Naive thymus-derived CD4-positive, alpha-beta T cell (primary cell): Measurements from ENCODE around the gene HLA-E. TPM values are rescaled to one million over a fixed set of nuclear protein-coding genes. Genes with fewer than 3 reads are reported as not detected.
"Not testable (repeated sequence)": the region's sequence is repeated elsewhere in the genome, so short reads cannot be mapped to it uniquely, and the experiment has no call there.

ENCODE experiments used
- ATAC-seq: fragments of 150-1000 bp; cut with Tn5 transposase; 2 replicates; pipeline ENCODE4 v1.10.0; 2021; ENCODE audit warnings: mild to moderate bottlenecking, moderate library complexity
- CTCF ChIA-PET: fragments of 350-600 bp; sonication (Branson Sonifier 250); formaldehyde crosslinking; loops from one replicate; lab custom pipeline; 2021; ENCODE audit warnings: antibody characterized with exemption; lab: Charles Lee
- POLR2A ChIA-PET: fragments of 350-600 bp; sonication (Branson Sonifier 250); formaldehyde crosslinking; loops from one replicate; lab custom pipeline; 2021; ENCODE audit warnings: antibody characterized with exemption, inconsistent platforms; lab: Charles Lee
- DNase-seq, 9 donors: peaks; one replicate each; pipeline versions ENCODE4 v3.0.0 to v3.0.0-alpha.2; 2020 to 2022; ENCODE audit warnings: mixed read lengths in 1 of 9
- H3K27ac ChIP-seq: one replicate; pipeline ENCODE4 v1.7.0; 2013; ENCODE audit warnings: mild to moderate bottlenecking, low read depth, low read length, moderate library complexity
- H3K27me3 ChIP-seq, 2 donors: one replicate each; pipeline ENCODE4 v1.7.0; 2013; ENCODE audit warnings: low read length in 2 of 2, mild to moderate bottlenecking in 2 of 2, moderate library complexity in 2 of 2; ENCODE audit not compliant: control insufficient read depth in 2 of 2, insufficient read depth in 2 of 2
- H3K36me3 ChIP-seq, 3 experiments: 1 replicate in 2 of 3; 2 replicates in 1 of 3; pipeline ENCODE4 v1.7.0; 2013; ENCODE audit warnings: low read length in 3 of 3, mild to moderate bottlenecking in 3 of 3, moderate library complexity in 1 of 3; ENCODE audit not compliant: insufficient read depth in 3 of 3, control insufficient read depth in 2 of 3
- H3K4me1 ChIP-seq, 2 donors: one replicate each; pipeline ENCODE4 v1.7.0; 2013; ENCODE audit warnings: low read length in 2 of 2, mild to moderate bottlenecking in 2 of 2, moderate library complexity in 1 of 2; ENCODE audit not compliant: control insufficient read depth in 2 of 2, insufficient read depth in 2 of 2
- H3K4me3 ChIP-seq: 2 replicates; pipeline ENCODE4 v1.7.0; 2013; ENCODE audit warnings: mild to moderate bottlenecking, low read length
- H3K9me3 ChIP-seq, 3 experiments: 1 replicate in 2 of 3; 2 replicates in 1 of 3; pipeline ENCODE4 v1.7.0; 2013; ENCODE audit warnings: low read length in 3 of 3; ENCODE audit not compliant: control insufficient read depth in 2 of 3
- H3K27ac Mint-ChIP-seq, 9 donors: one replicate each; pipeline ENCODE4 v1.8.0; 2020 to 2022; ENCODE audit warnings: mixed read lengths in 9 of 9, mild to moderate bottlenecking in 8 of 9, moderate library complexity in 5 of 9, inconsistent platforms in 2 of 9
- H3K27me3 Mint-ChIP-seq, 5 donors: one replicate each; pipeline ENCODE4 v1.8.0; 2021 to 2022; ENCODE audit warnings: mixed read lengths in 5 of 5, mild to moderate bottlenecking in 1 of 5
- H3K36me3 Mint-ChIP-seq, 5 donors: one replicate each; pipeline ENCODE4 v1.8.0; 2020 to 2022; ENCODE audit warnings: mixed read lengths in 5 of 5, mild to moderate bottlenecking in 3 of 5, inconsistent platforms in 1 of 5
- H3K4me1 Mint-ChIP-seq, 7 donors: one replicate each; pipeline ENCODE4 v1.8.0; 2020 to 2022; ENCODE audit warnings: mixed read lengths in 7 of 7, mild to moderate bottlenecking in 3 of 7, inconsistent platforms in 1 of 7
- H3K4me3 Mint-ChIP-seq, 10 donors: one replicate each; pipeline ENCODE4 v1.8.0; 2020 to 2022; ENCODE audit warnings: mild to moderate bottlenecking in 10 of 10, mixed read lengths in 10 of 10, moderate library complexity in 6 of 10, inconsistent platforms in 2 of 10
- H3K9me3 Mint-ChIP-seq, 11 donors: one replicate each; pipeline ENCODE4 v1.8.0; 2020 to 2022; ENCODE audit warnings: mixed read lengths in 11 of 11, mild to moderate bottlenecking in 4 of 11, inconsistent platforms in 1 of 11, moderate library complexity in 1 of 11
- intact Hi-C, 2 donors: fragments of 100-400 bp; cut with micrococcal nuclease; formaldehyde crosslinking; loops; one replicate each; pipeline ENCODE4 v1.15.1; 2023
- polyA plus RNA-seq, 2 donors: library from polyadenylated mRNA; unstranded; fragments of 300-500 nt; fragmentation: Illumina TruSeq; gene quantifications; one replicate each; pipeline ENCODE4 v1.2.3, GENCODE V29; 2021
- total RNA-seq, 6 experiments: library from RNA in 5 of 6; stranded (reverse) in 5 of 6; gene quantifications; 1 replicate in 5 of 6; 2 replicates in 1 of 6; pipeline ENCODE4 v1.2.3 and lab custom pipeline; 2021 to 2026

HLA-E gene
- total and polyA plus RNA-seq, 7 experiments from 2014 or later = 614 to 3,096 (median 1,107) TPM

GRCh38 chr6:30491291-30491953, 2.1 kb downstream of the HLA-E start:
- H3K27me3 ChIP-seq, H3K27me3 Mint-ChIP-seq, intact Hi-C loops, H3K9me3 Mint-ChIP-seq, H3K9me3 ChIP-seq, DNase-seq, ATAC-seq: not testable (repeated sequence)
- peaks cover 27 to 44% (median 29%) of the 10 kb centered on the region in 3 experiments for H3K36me3 ChIP-seq
- H3K4me3 Mint-ChIP-seq = peak overlapping the region; percentile 94 to 100 (median 99)
- H3K4me3 ChIP-seq = peak overlapping the region; percentile 83
- ChIA-PET POLR2A (interaction anchor here (0.6 to 9.8 kb wide), 13 partner anchors 7 to 183 kb away, joined by 3 to 652 read pairs (median 4); partner anchors contain the start of genes ATAT1 and PRR3), CTCF (interaction anchor here (0.7 to 8.6 kb wide), 7 partner anchors 8 to 52 kb away, joined by 3 to 96 read pairs (median 18); no protein-coding TSS in a partner anchor)
- H3K27ac Mint-ChIP-seq = peak overlapping the region; percentile 84 to 99 (median 96)
- H3K4me1 Mint-ChIP-seq = peaks cover 53 to 80% (median 66%) of the 10 kb centered on the region in 7 donors
- H3K36me3 Mint-ChIP-seq = peaks cover 13 to 56% (median 43%) of the 10 kb centered on the region in 5 donors
- H3K4me1 ChIP-seq = peaks cover 43 to 45% of the 10 kb centered on the region in 2 donors
- peak overlapping the region; percentile 97 for H3K27ac ChIP-seq

- ATAC-seq = no peak
- peak overlapping the region; percentile 97 for H3K27ac ChIP-seq
- peaks cover 0 to 8% (median 0%) of the 10 kb centered on the region in 11 donors for H3K9me3 Mint-ChIP-seq
- peaks cover 0 to 4% (median 0%) of the 10 kb centered on the region in 5 donors for H3K27me3 Mint-ChIP-seq
- H3K36me3 ChIP-seq = peaks cover 27 to 44% (median 29%) of the 10 kb centered on the region in 3 experiments
- no peaks in the 10 kb centered on the region for H3K27me3 ChIP-seq
- peak in 3 of 9 donors; percentile 21 to 38 (median 36) for DNase-seq
- intact Hi-C loops = loop anchor here in 1 of 2 donors (1.0 kb wide), 1 partner anchor 8 kb away; no protein-coding TSS in a partner anchor
- H3K4me3 Mint-ChIP-seq = peak overlapping the region; percentile 94 to 100 (median 99)
- POLR2A ChIA-PET = interaction anchor here (0.6 to 9.8 kb wide), 23 partner anchors 8 to 865 kb away, joined by 3 to 652 read pairs (median 6); partner anchors contain the start of genes ABCF1, HLA-B, MRPS18B and PPP1R10
- CTCF ChIA-PET = interaction anchor here (0.6 to 8.6 kb wide), 13 partner anchors 8 to 907 kb away, joined by 3 to 96 read pairs (median 5); no protein-coding TSS in a partner anchor
- no peaks in the 10 kb centered on the region for H3K9me3 ChIP-seq
- peak overlapping the region; percentile 84 to 99 (median 96) for H3K27ac Mint-ChIP-seq
- peak overlapping the region; percentile 83 for H3K4me3 ChIP-seq
- peaks cover 58 to 82% (median 75%) of the 10 kb centered on the region in 7 donors for H3K4me1 Mint-ChIP-seq
- peaks cover 13 to 56% (median 43%) of the 10 kb centered on the region in 5 donors for H3K36me3 Mint-ChIP-seq
- peaks cover 45 to 48% of the 10 kb centered on the region in 2 donors for H3K4me1 ChIP-seq
Observed at GRCh38 chr6:30491991-30492952, 3.0 kb downstream of the HLA-E start.

- Mint-ChIP-seq H3K36me3 (peaks cover 13 to 52% (median 43%) of the 10 kb centered on the region in 5 donors), H3K27me3 (peaks cover 0 to 4% (median 0%) of the 10 kb centered on the region in 5 donors), H3K9me3 (peaks cover 0 to 8% (median 0%) of the 10 kb centered on the region in 11 donors), H3K27ac (peak overlapping the region; percentile 80 to 99 (median 90)), H3K4me1 (peaks cover 52 to 82% (median 76%) of the 10 kb centered on the region in 7 donors), H3K4me3 (peak overlapping the region; percentile 66 to 100 (median 98))
- peak overlapping the region; percentile 97 for H3K27ac ChIP-seq
- POLR2A ChIA-PET = interaction anchor here (0.6 to 9.8 kb wide), 27 partner anchors 10 to 420 kb away, joined by 3 to 652 read pairs (median 5); partner anchors contain the start of genes ABCF1, GNL1, MRPS18B and PPP1R10
- no peak for ATAC-seq
- H3K9me3 ChIP-seq = no peaks in the 10 kb centered on the region
- peak overlapping the region; percentile 83 for H3K4me3 ChIP-seq
- CTCF ChIA-PET = interaction anchor here (1.0 to 8.6 kb wide), 10 partner anchors 7 to 103 kb away, joined by 3 to 96 read pairs (median 11); no protein-coding TSS in a partner anchor
- H3K36me3 ChIP-seq = peaks cover 27 to 44% (median 29%) of the 10 kb centered on the region in 3 experiments
- intact Hi-C loops = loop anchor here (1.0 kb wide), 1 partner anchor 39 kb away; no protein-coding TSS in a partner anchor
- H3K4me1 ChIP-seq = peaks cover 45 to 48% of the 10 kb centered on the region in 2 donors
- DNase-seq = peak in 3 of 9 donors; percentile 37 to 52 (median 45)
- H3K27me3 ChIP-seq = no peaks in the 10 kb centered on the region
Observed at GRCh38 chr6:30493643-30494250, 4.4 kb downstream of the HLA-E start.

- ChIA-PET CTCF (interaction anchor here (1.1 to 8.6 kb wide), 5 partner anchors 16 to 102 kb away, joined by 3 to 96 read pairs (median 41); no protein-coding TSS in a partner anchor), POLR2A (interaction anchor here (0.7 to 9.8 kb wide), 23 partner anchors 10 to 420 kb away, joined by 3 to 652 read pairs (median 5); partner anchors contain the start of genes ABCF1, GNL1, MDC1 and MRPS18B)
- H3K36me3 ChIP-seq = peaks cover 27 to 43% (median 29%) of the 10 kb centered on the region in 3 experiments
- ATAC-seq (no peak), DNase-seq (peak in 1 of 9 donors; percentile 41)
- H3K27me3 ChIP-seq = no peaks in the 10 kb centered on the region
- Mint-ChIP-seq H3K27me3 (peaks cover 0 to under 1% (median 0%) of the 10 kb centered on the region in 5 donors), H3K36me3 (peaks cover 13 to 47% (median 42%) of the 10 kb centered on the region in 5 donors), H3K4me1 (peaks cover 48 to 78% (median 70%) of the 10 kb centered on the region in 7 donors), H3K9me3 (peaks cover 0 to 8% (median 0%) of the 10 kb centered on the region in 11 donors), H3K27ac (peak overlapping the region; percentile 80 to 99 (median 90)), H3K4me3 (peak overlapping the region; percentile 66 to 100 (median 98))
- intact Hi-C loops = no loop called here
- peak overlapping the region; percentile 97 for H3K27ac ChIP-seq
- H3K4me1 ChIP-seq = peaks cover 44 to 45% of the 10 kb centered on the region in 2 donors
- H3K9me3 ChIP-seq = no peaks in the 10 kb centered on the region
- H3K4me3 ChIP-seq = peak overlapping the region; percentile 83
Observed at GRCh38 chr6:30494291-30494861, 5.1 kb downstream of the HLA-E start.

GRCh38 chr6:30495060-30495459, 5.8 kb downstream of the HLA-E start:
- H3K9me3 Mint-ChIP-seq, DNase-seq: not testable (repeated sequence)
- intact Hi-C loops = loop anchor here in 1 of 2 donors (1.0 kb wide), 1 partner anchor 14 kb away; no protein-coding TSS in a partner anchor

More at GRCh38 chr6:30495060-30495459, 5.8 kb downstream of the HLA-E start:
- H3K4me3 ChIP-seq, ATAC-seq, H3K27me3 Mint-ChIP-seq, H3K9me3 ChIP-seq, H3K27me3 ChIP-seq: not testable (repeated sequence)
- ChIA-PET POLR2A (interaction anchor here (1.0 to 9.8 kb wide), 11 partner anchors 11 to 222 kb away, joined by 3 to 652 read pairs (median 22); partner anchors contain the start of gene MDC1), CTCF (interaction anchor here (1.2 to 8.6 kb wide), 3 partner anchors 19 to 48 kb away, joined by 5 to 96 read pairs (median 77); no protein-coding TSS in a partner anchor)
- Mint-ChIP-seq H3K27ac (peak overlapping the region in 8 of 9 donors; percentile 86 to 99 (median 94)), H3K4me1 (peaks cover 51 to 84% (median 74%) of the 10 kb centered on the region in 7 donors), H3K36me3 (peaks cover 13 to 46% (median 39%) of the 10 kb centered on the region in 5 donors), H3K4me3 (peak overlapping the region; percentile 21 to 99 (median 90))
- Histone ChIP-seq H3K36me3 (peaks cover 27 to 38% (median 29%) of the 10 kb centered on the region in 3 experiments), H3K4me1 (peaks cover 45 to 47% of the 10 kb centered on the region in 2 donors), H3K27ac (peak overlapping the region; percentile 49)
